ENCODE data around the gene GIPR.

The GIPR gene

DNA sequence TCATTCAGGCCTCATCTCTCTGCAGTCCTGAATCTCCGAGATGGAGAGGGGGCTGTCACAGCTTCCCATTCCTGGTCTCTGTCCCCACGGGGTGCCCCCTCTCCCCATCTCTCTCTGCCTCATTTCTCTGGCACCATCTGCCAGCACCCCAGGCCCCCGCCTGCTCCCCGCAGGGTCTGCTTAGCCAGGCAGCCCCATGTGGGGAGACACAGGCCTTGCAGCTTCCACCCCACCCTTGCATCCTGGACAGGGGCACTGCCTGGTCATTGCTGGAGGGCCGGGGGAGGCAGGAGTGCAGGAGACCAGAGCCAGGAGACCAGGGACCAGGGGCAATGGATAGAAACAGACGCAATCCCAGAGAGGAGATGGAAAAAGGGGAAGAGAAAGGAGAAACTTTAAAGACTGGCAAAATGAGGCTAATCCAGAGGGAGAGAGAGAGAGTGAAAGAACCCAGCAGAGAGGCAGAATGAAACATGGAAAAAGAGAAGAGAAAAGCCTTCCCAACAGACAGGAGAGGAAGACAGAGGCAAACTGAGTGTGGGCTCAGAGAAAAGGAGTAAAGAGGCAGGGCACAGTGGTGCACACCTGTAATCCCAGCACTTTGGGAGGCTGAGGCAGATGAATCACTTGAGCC is 8.8 kb upstream of the GIPR start:
- TF ChIP-seq, protein P1, sequence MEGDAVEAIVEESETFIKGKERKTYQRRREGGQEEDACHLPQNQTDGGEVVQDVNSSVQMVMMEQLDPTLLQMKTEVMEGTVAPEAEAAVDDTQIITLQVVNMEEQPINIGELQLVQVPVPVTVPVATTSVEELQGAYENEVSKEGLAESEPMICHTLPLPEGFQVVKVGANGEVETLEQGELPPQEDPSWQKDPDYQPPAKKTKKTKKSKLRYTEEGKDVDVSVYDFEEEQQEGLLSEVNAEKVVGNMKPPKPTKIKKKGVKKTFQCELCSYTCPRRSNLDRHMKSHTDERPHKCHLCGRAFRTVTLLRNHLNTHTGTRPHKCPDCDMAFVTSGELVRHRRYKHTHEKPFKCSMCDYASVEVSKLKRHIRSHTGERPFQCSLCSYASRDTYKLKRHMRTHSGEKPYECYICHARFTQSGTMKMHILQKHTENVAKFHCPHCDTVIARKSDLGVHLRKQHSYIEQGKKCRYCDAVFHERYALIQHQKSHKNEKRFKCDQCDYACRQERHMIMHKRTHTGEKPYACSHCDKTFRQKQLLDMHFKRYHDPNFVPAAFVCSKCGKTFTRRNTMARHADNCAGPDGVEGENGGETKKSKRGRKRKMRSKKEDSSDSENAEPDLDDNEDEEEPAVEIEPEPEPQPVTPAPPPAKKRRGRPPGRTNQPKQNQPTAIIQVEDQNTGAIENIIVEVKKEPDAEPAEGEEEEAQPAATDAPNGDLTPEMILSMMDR (conservative IDR thresholded peaks at IDR 0.05; ENCODE audit: low read depth), result no peak
- ChIA-PET POLR2A (ENCODE audit: low non-redundant PET) (no interaction called here), CTCF (no interaction called here)
- DNase-seq (ENCODE audit: low spot score), result no peak
- no peak overlapping the region for H3K27ac ChIP-seq

DNA sequence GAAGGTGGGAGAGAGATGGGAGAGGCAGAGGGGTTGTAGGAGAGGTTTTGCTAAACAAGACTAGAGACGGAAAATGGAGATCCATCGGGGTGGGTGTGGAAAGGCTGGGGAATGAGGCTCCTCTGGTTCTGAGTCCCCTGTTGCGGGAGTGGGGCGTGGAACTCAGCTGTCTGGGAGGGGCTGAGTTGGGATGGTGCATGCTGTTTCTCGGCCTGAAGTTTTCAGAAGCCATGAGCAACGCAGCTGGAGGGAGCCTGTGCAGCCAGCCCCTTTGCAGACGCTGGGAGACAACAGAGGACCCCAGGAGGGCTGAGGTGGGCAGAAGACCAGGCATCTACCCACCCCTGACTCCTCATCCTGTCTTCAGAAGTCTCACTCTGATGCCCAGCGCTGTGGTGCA is 7.4 kb upstream of the GIPR start:
- H3K27ac ChIP-seq, result no peak overlapping the region
- TF ChIP-seq, protein P1 (conservative IDR thresholded peaks at IDR 0.05; ENCODE audit: low read depth), result no peak
- CTCF ChIA-PET, result no interaction called here
- no peak for DNase-seq (ENCODE audit: low spot score)
- POLR2A ChIA-PET (ENCODE audit: low non-redundant PET), result no interaction called here

DNA sequence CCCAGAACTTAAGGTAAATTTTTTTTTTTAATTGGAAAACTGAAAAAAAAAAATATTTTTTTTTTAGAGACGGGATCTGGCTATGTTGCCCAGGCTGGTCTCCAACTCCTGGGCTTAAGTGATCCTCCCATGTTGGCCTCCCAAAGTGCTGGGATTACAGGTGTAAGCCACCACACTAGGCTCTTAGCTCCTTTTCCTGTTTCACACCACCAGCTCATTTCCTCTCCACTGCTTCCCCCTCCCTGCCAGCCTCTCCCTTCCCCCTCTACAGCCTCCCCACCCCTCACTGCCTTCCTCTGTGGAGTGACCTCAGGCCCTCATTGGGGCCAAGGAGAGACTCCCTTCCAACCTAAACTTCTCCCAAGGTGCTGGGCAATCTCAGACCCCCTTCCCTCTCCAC is 4.2 kb upstream of the GIPR start:
- DNase-seq (ENCODE audit: low spot score), result no peak
- CTCF ChIA-PET, result interaction anchor here (0.6 kb wide), 1 partner anchor 140 kb away, joined by 3 read pairs; no protein-coding TSS in a partner anchor
- no peak overlapping the region for H3K27ac ChIP-seq
- POLR2A ChIA-PET (ENCODE audit: low non-redundant PET), result no interaction called here
- TF ChIP-seq, protein P1 (conservative IDR thresholded peaks at IDR 0.05; ENCODE audit: low read depth), result no peak

DNA sequence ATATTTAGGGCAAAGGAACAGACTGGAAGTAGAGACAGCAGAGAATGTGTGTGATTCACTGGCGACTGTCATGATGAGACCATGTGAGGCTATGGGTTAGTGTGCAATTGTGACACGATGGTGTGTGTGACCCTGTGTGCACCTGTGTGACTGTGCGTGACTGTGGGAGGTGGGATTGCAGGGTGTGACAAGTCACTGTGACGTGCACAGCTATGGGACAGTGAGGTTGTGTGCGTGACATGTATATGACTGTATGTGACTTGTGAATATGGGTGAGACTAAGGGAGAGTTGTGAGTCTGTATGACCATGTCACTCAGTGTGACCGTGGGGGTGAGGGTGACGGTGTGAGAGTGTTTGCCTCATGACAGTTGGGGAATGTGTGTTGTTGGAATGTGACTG is 3.4 kb upstream of the GIPR start:
- TF ChIP-seq, protein P1 (conservative IDR thresholded peaks at IDR 0.05; ENCODE audit: low read depth), result no peak
- POLR2A ChIA-PET (ENCODE audit: low non-redundant PET), result no interaction called here
- no peak for DNase-seq (ENCODE audit: low spot score)
- CTCF ChIA-PET, result no interaction called here
- H3K27ac ChIP-seq, result no peak overlapping the region

DNA sequence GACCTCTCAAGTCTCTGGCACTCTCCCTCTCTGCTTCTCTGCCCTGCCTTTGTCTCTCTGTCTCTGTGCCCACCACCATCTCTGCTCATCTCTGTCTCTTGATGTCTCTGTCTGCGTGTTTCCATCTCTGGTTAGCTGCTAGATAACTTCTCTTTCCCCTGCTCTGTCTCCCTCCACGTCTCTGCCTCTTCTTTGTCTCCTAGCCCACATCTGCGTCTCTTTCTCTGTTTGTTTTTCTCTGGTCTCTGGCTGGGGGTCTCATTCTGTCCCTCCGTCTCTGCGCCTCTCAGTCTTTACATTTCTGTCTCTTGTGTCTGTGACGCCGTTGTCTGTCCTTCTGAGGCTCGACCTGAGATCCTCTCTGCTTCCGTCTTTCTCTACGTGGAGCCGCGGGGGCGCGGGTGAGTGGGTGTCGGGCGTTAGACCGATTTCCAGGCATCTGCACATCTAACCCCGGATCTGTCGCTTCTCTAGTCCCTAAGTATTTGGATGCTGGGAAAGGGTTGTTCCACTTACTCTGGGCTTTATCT is 386 bp downstream of the GIPR start:
- peak overlapping the region; percentile 36 for H3K27ac ChIP-seq
- CTCF ChIA-PET, result interaction anchor here (0.5 to 0.6 kb wide), 2 partner anchors 12 to 1831 kb away, joined by 3 read pairs; no protein-coding TSS in a partner anchor
- no peak for DNase-seq (ENCODE audit: low spot score)
- POLR2A ChIA-PET (ENCODE audit: low non-redundant PET), result no interaction called here
- TF ChIP-seq, protein P1 (conservative IDR thresholded peaks at IDR 0.05; ENCODE audit: low read depth), result no peak

DNA sequence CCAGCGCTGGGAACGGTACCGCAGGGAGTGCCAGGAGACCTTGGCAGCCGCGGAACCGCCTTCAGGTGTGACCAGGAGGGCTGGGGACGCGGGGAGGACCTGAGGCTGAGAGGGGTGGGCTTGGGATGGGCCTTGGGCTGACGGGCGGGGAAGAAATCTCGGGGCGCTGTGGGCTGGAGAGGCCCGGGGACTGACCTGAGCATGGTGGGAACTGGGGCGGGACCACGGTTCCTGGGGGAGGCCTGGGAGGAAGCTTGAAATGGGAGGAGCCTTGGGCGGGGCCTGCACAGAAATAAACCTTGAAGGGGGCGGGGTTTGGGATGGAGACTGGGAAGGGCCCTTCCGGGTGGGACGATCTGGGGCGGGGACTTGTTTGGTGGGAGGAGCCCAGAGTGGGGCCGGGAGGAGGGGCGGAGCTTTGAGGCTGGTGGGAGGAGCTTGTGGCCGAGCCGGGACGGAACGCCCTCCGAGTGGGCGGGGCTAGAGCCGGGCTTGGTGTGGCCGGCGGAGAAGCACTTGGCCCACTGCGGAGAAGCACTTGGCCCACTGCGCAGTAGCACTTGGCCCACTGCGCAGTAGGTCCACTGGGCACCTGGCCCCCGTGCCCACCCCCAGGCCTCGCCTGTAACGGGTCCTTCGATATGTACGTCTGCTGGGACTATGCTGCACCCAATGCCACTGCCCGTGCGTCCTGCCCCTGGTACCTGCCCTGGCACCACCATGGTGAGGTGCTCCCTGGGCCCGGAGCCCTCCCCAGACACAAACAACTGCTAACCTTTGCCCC is 2.8 kb downstream of the GIPR start:
- CTCF ChIA-PET, result interaction anchor here (0.7 to 1.5 kb wide), 3 partner anchors 11 to 142 kb away, joined by 3 read pairs; no protein-coding TSS in a partner anchor
- POLR2A ChIA-PET (ENCODE audit: low non-redundant PET), result interaction anchor here (0.6 kb wide), 1 partner anchor 232 kb away, joined by 6 read pairs; the partner anchor contains the start of gene MYPOP
- H3K27ac ChIP-seq, result peak overlapping the region; percentile 15
- peak; percentile 93 for DNase-seq (ENCODE audit: low spot score)
- TF ChIP-seq, protein P1 (conservative IDR thresholded peaks at IDR 0.05; ENCODE audit: low read depth), result no peak

Measured in RWPE1 (cell line).